Transverse colon (tissue), 4 donors: ENCODE data around the gene SLC25A42. TPM values are rescaled to one million over a fixed set of nuclear protein-coding genes. Genes with fewer than 3 reads are reported as not detected.
A peak's percentile ranks its signal among the peaks of the same experiment; 100 is the strongest.

Experiments
- DNase-seq: peaks from one replicate; pipeline ENCODE4 v3.0.0-alpha.2; 2019
- H3K27ac ChIP-seq, 4 donors: fragments of 200-600 bp; sonication (generic); 2 replicates each; pipeline ENCODE4 v1.5.1; 2016 to 2018; ENCODE audit warnings: inconsistent platforms in 4 of 4
- H3K27me3 ChIP-seq: fragments of 200-600 bp; sonication (generic); 2 replicates; pipeline ENCODE4 v1.5.1; 2017; ENCODE audit warnings: inconsistent platforms
- H3K36me3 ChIP-seq, 4 donors: fragments of 200-600 bp; sonication (generic); 2 replicates each; pipeline ENCODE4 v1.5.1; 2017 to 2019; ENCODE audit warnings: inconsistent platforms in 4 of 4
- H3K4me1 ChIP-seq, 4 donors: fragments of 200-600 bp; sonication (generic); 2 replicates each; pipeline ENCODE4 v1.5.1; 2017 to 2020; ENCODE audit warnings: inconsistent platforms in 4 of 4
- H3K4me3 ChIP-seq, 4 donors: fragments of 200-600 bp; sonication (generic); 1 replicate in 1 of 4; 2 replicates in 3 of 4; pipeline versions ENCODE4 v1.5.1 to v1.6.1; 2017 to 2019; ENCODE audit warnings: inconsistent platforms in 4 of 4
- H3K9me3 ChIP-seq, 2 donors: fragments of 200-600 bp; sonication (generic); 2 replicates each; pipeline ENCODE4 v1.5.1; 2017 to 2019; ENCODE audit warnings: inconsistent platforms in 2 of 2
- EP300 ChIP-seq: sonication (generic); formaldehyde crosslinking; IDR thresholded peaks from one replicate; pipeline ENCODE4 v1.6.1; 2017; ENCODE audit warnings: antibody characterized with exemption, low read depth
- POLR2A ChIP-seq: fragments of 450-650 bp; IDR thresholded peaks from one replicate; pipeline ENCODE4 v1.6.1; 2016; ENCODE audit warnings: antibody characterized with exemption, mild to moderate bottlenecking, moderate library complexity
- POLR2AphosphoS5 ChIP-seq, 3 donors: sonication (generic); formaldehyde crosslinking; IDR thresholded peaks; one replicate each; pipeline ENCODE4 v1.6.1; 2016; ENCODE audit warnings: antibody characterized with exemption in 3 of 3
- WGBS, 2 donors: methylation state at CpG; one replicate each; pipeline ENCODE4 v1.1.5; 2018; ENCODE audit warnings: low coverage in 1 of 2; 5-methylcytosine and 5-hydroxymethylcytosine counted together
- in situ Hi-C, 4 donors: fragments of 200-750 bp; cut with MboI; loops; one replicate each; pipeline versions ENCODE4 v1.15.0 to v1.15.1; 2017; ENCODE audit warnings: low sequenced_read_pairs in 3 of 4, low pct_ligation_motif_present in 1 of 4, low pct_unique_long_range_greater_than_20kb in 1 of 4
- intact Hi-C: fragments of 100-400 bp; cut with DNase I; formaldehyde crosslinking; loops from one replicate; pipeline ENCODE4 v1.15.1; 2023; ENCODE audit warnings: low total_unique reads
- total RNA-seq, 4 donors: library from RNA; depleted of rRNA; stranded (reverse); fragments of >200 nt; gene quantifications; one replicate each; pipeline ENCODE4 v1.1.0, GENCODE V29; 2016
- TF ChIP-seq, protein P1 (sequence below), 5 experiments: fragments of 200-600 bp in 3 of 5; fragments of 450-650 bp in 2 of 5; sonication (generic) in 3 of 5; IDR thresholded peaks; 1 replicate in 2 of 5; 2 replicates in 3 of 5; pipeline ENCODE4 v1.5.1; 2016 to 2017; ENCODE audit warnings: antibody characterized with exemption in 5 of 5, inconsistent platforms in 3 of 5, mild to moderate bottlenecking in 2 of 5, moderate library complexity in 1 of 5

Gene SLC25A42
- total RNA-seq, 4 donors from 2014 or later = 6.8 to 141 (median 24.5) TPM

DNA sequence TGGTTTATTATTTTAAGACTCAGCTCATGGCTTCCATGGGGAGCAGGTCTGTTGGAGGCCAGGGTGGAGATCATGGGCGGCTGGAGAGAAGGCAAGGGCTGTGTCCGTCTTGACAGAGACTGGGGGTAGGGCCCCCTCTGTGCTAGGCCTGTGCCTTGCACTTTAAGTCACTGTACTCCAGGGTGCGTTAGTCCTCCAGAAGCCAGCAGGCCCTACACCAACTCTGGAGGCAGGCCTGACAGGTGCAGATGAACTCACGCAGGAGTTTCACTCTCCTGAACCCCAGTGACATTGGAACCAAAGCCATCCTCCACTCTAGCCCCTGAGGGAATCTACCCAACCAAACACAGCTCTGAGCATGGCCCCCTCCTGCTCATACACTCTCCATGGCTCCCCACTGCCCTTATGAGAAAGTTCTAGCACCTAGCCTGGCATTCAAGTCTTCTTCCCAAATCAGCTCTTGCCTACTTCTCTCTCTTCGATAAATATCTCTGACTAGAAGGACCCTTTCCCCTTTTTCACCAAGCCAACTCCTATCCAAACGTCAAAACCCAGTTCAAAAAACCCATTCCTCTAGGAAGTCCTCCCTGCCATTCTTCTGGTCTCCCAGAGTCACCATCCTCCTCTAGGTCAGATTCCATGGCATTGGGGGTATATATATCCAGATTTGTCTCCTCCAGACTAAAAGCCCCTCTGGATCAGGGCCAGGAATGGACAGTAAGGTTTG lies 91.1 kb downstream of the SLC25A42 start:
- H3K4me1 ChIP-seq = no peaks in the 10 kb centered on the region
- no peaks in the 10 kb centered on the region for H3K27me3 ChIP-seq
- no peak for DNase-seq
- H3K4me3 ChIP-seq = no peak overlapping the region
- no peaks in the 10 kb centered on the region for H3K36me3 ChIP-seq
- H3K27ac ChIP-seq = peak overlapping the region in 1 of 4 donors; percentile 37
- TF ChIP-seq EP300 (no peak), POLR2AphosphoS5 (IDR thresholded peaks at IDR 0.05) (no peak), POLR2A (no peak)
- TF ChIP-seq, protein P1, sequence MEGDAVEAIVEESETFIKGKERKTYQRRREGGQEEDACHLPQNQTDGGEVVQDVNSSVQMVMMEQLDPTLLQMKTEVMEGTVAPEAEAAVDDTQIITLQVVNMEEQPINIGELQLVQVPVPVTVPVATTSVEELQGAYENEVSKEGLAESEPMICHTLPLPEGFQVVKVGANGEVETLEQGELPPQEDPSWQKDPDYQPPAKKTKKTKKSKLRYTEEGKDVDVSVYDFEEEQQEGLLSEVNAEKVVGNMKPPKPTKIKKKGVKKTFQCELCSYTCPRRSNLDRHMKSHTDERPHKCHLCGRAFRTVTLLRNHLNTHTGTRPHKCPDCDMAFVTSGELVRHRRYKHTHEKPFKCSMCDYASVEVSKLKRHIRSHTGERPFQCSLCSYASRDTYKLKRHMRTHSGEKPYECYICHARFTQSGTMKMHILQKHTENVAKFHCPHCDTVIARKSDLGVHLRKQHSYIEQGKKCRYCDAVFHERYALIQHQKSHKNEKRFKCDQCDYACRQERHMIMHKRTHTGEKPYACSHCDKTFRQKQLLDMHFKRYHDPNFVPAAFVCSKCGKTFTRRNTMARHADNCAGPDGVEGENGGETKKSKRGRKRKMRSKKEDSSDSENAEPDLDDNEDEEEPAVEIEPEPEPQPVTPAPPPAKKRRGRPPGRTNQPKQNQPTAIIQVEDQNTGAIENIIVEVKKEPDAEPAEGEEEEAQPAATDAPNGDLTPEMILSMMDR (IDR thresholded peaks at IDR 0.05) = no peak
- intact Hi-C loops (no loop called here), in situ Hi-C loops (no loop called here)
- no peaks in the 10 kb centered on the region for H3K9me3 ChIP-seq
- WGBS, 2 donors = 84 to 100% methylated on average over 2 to 6 of the region's 6 CpGs

DNA sequence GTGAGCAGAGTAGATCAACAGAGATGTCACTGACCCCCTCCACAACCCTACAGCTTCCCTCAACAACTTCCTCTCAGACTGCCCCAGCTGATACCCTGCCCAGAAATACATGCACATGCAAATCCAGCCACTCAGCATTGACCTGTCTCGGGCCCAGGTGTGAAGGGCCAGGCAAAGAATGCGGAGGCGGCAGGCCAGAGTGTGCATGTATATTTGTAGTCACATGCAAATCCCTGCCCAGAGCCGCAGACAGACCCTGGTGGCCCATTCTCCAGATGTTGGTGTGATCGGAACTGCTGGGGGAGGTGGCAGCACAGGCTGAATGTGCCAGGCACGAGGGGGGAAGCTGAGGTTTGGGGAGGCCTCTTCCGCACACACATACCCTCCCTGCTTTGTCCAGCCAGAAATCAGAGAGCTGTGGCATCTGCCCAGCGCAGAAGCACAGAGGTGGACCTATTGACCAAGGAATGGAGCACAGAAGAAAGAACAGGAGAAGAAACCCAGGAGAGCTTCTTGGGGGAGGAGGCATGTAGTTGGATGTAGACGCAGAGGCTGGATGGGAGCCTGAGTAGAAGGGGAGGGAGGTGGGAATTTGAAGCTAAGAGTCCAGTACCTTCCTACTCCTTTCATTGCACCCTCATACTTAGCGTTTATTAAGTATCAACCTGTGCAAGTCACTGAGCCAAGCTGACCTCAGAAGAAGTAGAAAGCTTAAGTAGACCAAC lies 91.9 kb downstream of the SLC25A42 start:
- TF ChIP-seq EP300 (no peak), POLR2AphosphoS5 (IDR thresholded peaks at IDR 0.05) (no peak), POLR2A (no peak)
- TF ChIP-seq, protein P1 (IDR thresholded peaks at IDR 0.05) = no peak
- peak; percentile 69 for DNase-seq
- Histone ChIP-seq H3K27ac (peak overlapping the region in 1 of 4 donors; percentile 37), H3K9me3 (no peaks in the 10 kb centered on the region), H3K4me1 (no peaks in the 10 kb centered on the region), H3K4me3 (no peak overlapping the region), H3K36me3 (no peaks in the 10 kb centered on the region), H3K27me3 (no peaks in the 10 kb centered on the region)
- intact Hi-C loops (no loop called here), in situ Hi-C loops (no loop called here)
- 75 to 83% methylated on average over 1 to 10 of the region's 10 CpGs for WGBS, 2 donors

GRCh38 chr19:19157808-19158207 lies 94.0 kb downstream of the SLC25A42 start:
- 62 to 81% methylated on average over 1 to 6 of the region's 6 CpGs for WGBS, 2 donors
- intact Hi-C loops = no loop called here
- DNase-seq = no peak
- no peaks in the 10 kb centered on the region for H3K4me1 ChIP-seq
- TF ChIP-seq EP300 (no peak), POLR2A (no peak), POLR2AphosphoS5 (IDR thresholded peaks at IDR 0.05) (no peak)
- TF ChIP-seq, protein P1 (IDR thresholded peaks at IDR 0.05) = no peak
- H3K9me3 ChIP-seq = no peaks in the 10 kb centered on the region
- in situ Hi-C loops = no loop called here
- H3K36me3 ChIP-seq = no peaks in the 10 kb centered on the region
- no peaks in the 10 kb centered on the region for H3K27me3 ChIP-seq
- H3K27ac ChIP-seq = no peak overlapping the region
- H3K4me3 ChIP-seq = no peak overlapping the region

DNA sequence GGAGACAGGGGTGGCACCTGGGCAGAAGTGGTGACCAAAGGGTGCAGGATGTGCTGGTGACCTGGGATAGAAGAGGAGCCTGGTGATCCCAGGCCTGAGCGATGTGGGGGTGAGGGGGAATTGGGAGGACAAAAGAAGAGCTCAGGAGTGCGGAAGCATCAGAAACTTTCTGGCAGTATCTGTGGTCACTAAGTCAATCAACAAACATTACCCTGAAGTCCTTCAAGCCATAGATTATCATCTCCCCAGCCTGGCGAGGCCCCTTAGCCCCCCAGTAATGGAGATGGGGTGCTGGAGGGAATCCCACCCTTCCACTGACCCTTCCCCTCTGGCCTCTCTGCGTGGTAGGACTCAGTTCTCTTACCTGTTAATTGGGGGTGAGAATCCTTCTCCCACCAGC lies 95.7 kb downstream of the SLC25A42 start:
- no peak for DNase-seq
- in situ Hi-C loops = no loop called here
- no peaks in the 10 kb centered on the region for H3K9me3 ChIP-seq
- no peaks in the 10 kb centered on the region for H3K4me1 ChIP-seq
- TF ChIP-seq EP300 (no peak), POLR2A (no peak), POLR2AphosphoS5 (IDR thresholded peaks at IDR 0.05) (no peak)
- TF ChIP-seq, protein P1 (IDR thresholded peaks at IDR 0.05) = no peak
- intact Hi-C loops = no loop called here
- WGBS, 2 donors = 80 to 92% methylated on average over 1 to 4 of the region's 4 CpGs
- H3K4me3 ChIP-seq = no peak overlapping the region
- H3K27ac ChIP-seq = no peak overlapping the region
- no peaks in the 10 kb centered on the region for H3K36me3 ChIP-seq
- no peaks in the 10 kb centered on the region for H3K27me3 ChIP-seq
